CD8-positive, alpha-beta memory T cell (primary cell): ENCODE data around the gene TDRD12. TPM values are rescaled to one million over a fixed set of nuclear protein-coding genes. Genes with fewer than 3 reads are reported as not detected.
A peak's percentile ranks its signal among the peaks of the same experiment; 100 is the strongest.

Experiments
- CTCF ChIA-PET: fragments of 350-600 bp; sonication (Branson Sonifier 250); formaldehyde crosslinking; loops from one replicate; lab custom pipeline; 2021; ENCODE audit warnings: antibody characterized with exemption; lab: Charles Lee
- POLR2A ChIA-PET: fragments of 350-600 bp; sonication (Branson Sonifier 250); formaldehyde crosslinking; loops from one replicate; lab custom pipeline; 2021; ENCODE audit warnings: antibody characterized with exemption; lab: Charles Lee
- DNase-seq, 5 donors: peaks; one replicate each; pipeline versions ENCODE4 v3.0.0 to v3.0.0-alpha.2; 2020 to 2022; ENCODE audit warnings: mixed read lengths in 1 of 5
- H3K27ac ChIP-seq: one replicate; pipeline ENCODE4 v1.7.0; 2013; ENCODE audit warnings: low read depth, mild to moderate bottlenecking, low read length, moderate library complexity
- H3K27me3 ChIP-seq: 2 replicates; pipeline ENCODE4 v1.7.0; 2013; ENCODE audit warnings: low read length, mild to moderate bottlenecking; ENCODE audit not compliant: insufficient read depth, poor library complexity, severe bottlenecking
- H3K36me3 ChIP-seq: 2 replicates; pipeline ENCODE4 v1.7.0; 2013; ENCODE audit warnings: mild to moderate bottlenecking, low read length, moderate library complexity; ENCODE audit not compliant: insufficient read depth
- H3K4me1 ChIP-seq: 2 replicates; pipeline ENCODE4 v1.7.0; 2013; ENCODE audit warnings: mild to moderate bottlenecking, low read length, moderate library complexity; ENCODE audit not compliant: insufficient read depth
- H3K4me3 ChIP-seq: 2 replicates; pipeline ENCODE4 v1.7.0; 2013; ENCODE audit warnings: mild to moderate bottlenecking, low read length
- H3K9me3 ChIP-seq: 2 replicates; pipeline ENCODE4 v1.7.0; 2013; ENCODE audit warnings: mild to moderate bottlenecking, low read length
- H3K27ac Mint-ChIP-seq, 8 donors: one replicate each; pipeline ENCODE4 v1.8.0; 2020 to 2021; ENCODE audit warnings: mixed read lengths in 8 of 8, mild to moderate bottlenecking in 6 of 8, inconsistent platforms in 3 of 8, moderate library complexity in 3 of 8
- H3K27me3 Mint-ChIP-seq, 2 donors: one replicate each; pipeline ENCODE4 v1.8.0; 2020 to 2021; ENCODE audit warnings: mixed read lengths in 2 of 2, mild to moderate bottlenecking in 1 of 2, moderate library complexity in 1 of 2
- H3K36me3 Mint-ChIP-seq, 3 donors: one replicate each; pipeline ENCODE4 v1.8.0; 2020 to 2021; ENCODE audit warnings: mixed read lengths in 3 of 3, inconsistent platforms in 1 of 3, mild to moderate bottlenecking in 1 of 3
- H3K4me1 Mint-ChIP-seq, 3 donors: one replicate each; pipeline ENCODE4 v1.8.0; 2020 to 2021; ENCODE audit warnings: mixed read lengths in 3 of 3, inconsistent platforms in 1 of 3, mild to moderate bottlenecking in 1 of 3
- H3K4me3 Mint-ChIP-seq, 7 donors: one replicate each; pipeline ENCODE4 v1.8.0; 2020 to 2021; ENCODE audit warnings: mixed read lengths in 7 of 7, mild to moderate bottlenecking in 6 of 7, moderate library complexity in 4 of 7, inconsistent platforms in 2 of 7
- H3K9me3 Mint-ChIP-seq, 5 donors: one replicate each; pipeline ENCODE4 v1.8.0; 2020 to 2022; ENCODE audit warnings: mixed read lengths in 5 of 5, mild to moderate bottlenecking in 3 of 5, moderate library complexity in 2 of 5, inconsistent platforms in 1 of 5
- polyA plus RNA-seq: library from polyadenylated mRNA; unstranded; fragments of 300-500 nt; fragmentation: Illumina TruSeq; gene quantifications from one replicate; pipeline ENCODE4 v1.2.3, GENCODE V29; 2021
- total RNA-seq, 2 experiments: library from RNA; stranded (reverse); gene quantifications; one replicate each; pipeline ENCODE4 v1.2.3, GENCODE V29; 2021

The TDRD12 gene
- total and polyA plus RNA-seq, 3 experiments from 2014 or later: 0.15 to 0.21 (median 0.20) TPM

- Mint-ChIP-seq H3K27me3 (peaks cover 0 to 9% of the 10 kb centered on the region in 2 donors), H3K4me3 (no peak overlapping the region), H3K27ac (peak overlapping the region in 1 of 8 donors; percentile 79), H3K36me3 (peaks cover 0 to 8% (median 0%) of the 10 kb centered on the region in 3 donors), H3K9me3 (peaks cover 0 to 2% (median 0%) of the 10 kb centered on the region in 5 donors), H3K4me1 (peaks cover 15 to 25% (median 22%) of the 10 kb centered on the region in 3 donors)
- no peak overlapping the region for H3K27ac ChIP-seq
- CTCF ChIA-PET: no interaction called here
- no peaks in the 10 kb centered on the region for H3K9me3 ChIP-seq
- H3K4me1 ChIP-seq: peaks cover 7% of the 10 kb centered on the region
- no peak overlapping the region for H3K4me3 ChIP-seq
- POLR2A ChIA-PET: no interaction called here
- H3K36me3 ChIP-seq: no peaks in the 10 kb centered on the region
- no peaks in the 10 kb centered on the region for H3K27me3 ChIP-seq
- DNase-seq: no peak
These were observed 94.4 kb downstream of the TDRD12 start for GRCh38 chr19:32813862-32814425.

- peaks cover 0 to 3% (median 0%) of the 10 kb centered on the region in 3 donors for H3K36me3 Mint-ChIP-seq
- CTCF ChIA-PET: no interaction called here
- Histone ChIP-seq H3K36me3 (no peaks in the 10 kb centered on the region), H3K9me3 (no peaks in the 10 kb centered on the region), H3K27me3 (no peaks in the 10 kb centered on the region), H3K4me1 (no peaks in the 10 kb centered on the region), H3K27ac (no peak overlapping the region), H3K4me3 (no peak overlapping the region)
- peaks cover 0 to 8% of the 10 kb centered on the region in 2 donors for H3K27me3 Mint-ChIP-seq
- no peak overlapping the region for H3K4me3 Mint-ChIP-seq
- peak overlapping the region in 1 of 8 donors; percentile 18 for H3K27ac Mint-ChIP-seq
- H3K9me3 Mint-ChIP-seq: no peaks in the 10 kb centered on the region
- POLR2A ChIA-PET: no interaction called here
- no peak for DNase-seq
- peaks cover 12 to 22% (median 18%) of the 10 kb centered on the region in 3 donors for H3K4me1 Mint-ChIP-seq
These were observed 95.1 kb downstream of the TDRD12 start for GRCh38 chr19:32814624-32815023.

GRCh38 chr19:32816555-32817099, 97.1 kb downstream of the TDRD12 start:
- no peak for DNase-seq
- Mint-ChIP-seq H3K36me3 (peaks cover 0 to 2% (median 0%) of the 10 kb centered on the region in 3 donors), H3K27ac (no peak overlapping the region), H3K27me3 (peaks cover 5 to 6% of the 10 kb centered on the region in 2 donors), H3K4me1 (peaks cover 14 to 25% (median 21%) of the 10 kb centered on the region in 3 donors), H3K9me3 (no peaks in the 10 kb centered on the region), H3K4me3 (no peak overlapping the region)
- Histone ChIP-seq H3K9me3 (no peaks in the 10 kb centered on the region), H3K4me1 (no peaks in the 10 kb centered on the region), H3K4me3 (no peak overlapping the region), H3K27me3 (no peaks in the 10 kb centered on the region), H3K36me3 (no peaks in the 10 kb centered on the region), H3K27ac (no peak overlapping the region)
- ChIA-PET CTCF (no interaction called here), POLR2A (no interaction called here)

- no peak overlapping the region for H3K4me3 Mint-ChIP-seq
- DNase-seq: no peak
- H3K27ac Mint-ChIP-seq: peak overlapping the region in 1 of 8 donors; percentile 42
- peaks cover 0 to 1% (median 0%) of the 10 kb centered on the region in 3 donors for H3K36me3 Mint-ChIP-seq
- Histone ChIP-seq H3K9me3 (no peaks in the 10 kb centered on the region), H3K27ac (no peak overlapping the region), H3K4me1 (no peaks in the 10 kb centered on the region), H3K4me3 (no peak overlapping the region), H3K27me3 (no peaks in the 10 kb centered on the region), H3K36me3 (no peaks in the 10 kb centered on the region)
- no peaks in the 10 kb centered on the region for H3K9me3 Mint-ChIP-seq
- peaks cover 14 to 25% (median 23%) of the 10 kb centered on the region in 3 donors for H3K4me1 Mint-ChIP-seq
- POLR2A ChIA-PET: no interaction called here
- CTCF ChIA-PET: no interaction called here
- peaks cover 5 to 7% of the 10 kb centered on the region in 2 donors for H3K27me3 Mint-ChIP-seq
These were observed 98.3 kb downstream of the TDRD12 start for GRCh38 chr19:32817569-32818476.

- DNase-seq: no peak
- H3K27me3 ChIP-seq: no peaks in the 10 kb centered on the region
- no peak overlapping the region for H3K4me3 Mint-ChIP-seq
- H3K9me3 Mint-ChIP-seq: no peaks in the 10 kb centered on the region
- peaks cover 14 to 25% (median 23%) of the 10 kb centered on the region in 3 donors for H3K4me1 Mint-ChIP-seq
- H3K36me3 ChIP-seq: no peaks in the 10 kb centered on the region
- peaks cover 0 to 1% (median 0%) of the 10 kb centered on the region in 3 donors for H3K36me3 Mint-ChIP-seq
- H3K27me3 Mint-ChIP-seq: peaks cover 6 to 10% of the 10 kb centered on the region in 2 donors
- ChIA-PET POLR2A (no interaction called here), CTCF (no interaction called here)
- H3K9me3 ChIP-seq: no peaks in the 10 kb centered on the region
- no peak overlapping the region for H3K4me3 ChIP-seq
- H3K4me1 ChIP-seq: no peaks in the 10 kb centered on the region
- no peak overlapping the region for H3K27ac ChIP-seq
- H3K27ac Mint-ChIP-seq: peak overlapping the region in 1 of 8 donors; percentile 64
These were observed 99.0 kb downstream of the TDRD12 start for GRCh38 chr19:32818536-32818935.

- no peak for DNase-seq
- Mint-ChIP-seq H3K36me3 (peaks cover 0 to 1% (median 0%) of the 10 kb centered on the region in 3 donors), H3K4me1 (peaks cover 9 to 17% (median 17%) of the 10 kb centered on the region in 3 donors), H3K4me3 (no peak overlapping the region), H3K27me3 (peaks cover 8 to 11% of the 10 kb centered on the region in 2 donors), H3K27ac (peak overlapping the region in 2 of 8 donors; percentile 17 to 89), H3K9me3 (no peaks in the 10 kb centered on the region)
- Histone ChIP-seq H3K27me3 (no peaks in the 10 kb centered on the region), H3K27ac (no peak overlapping the region), H3K4me1 (no peaks in the 10 kb centered on the region), H3K36me3 (no peaks in the 10 kb centered on the region), H3K4me3 (no peak overlapping the region), H3K9me3 (no peaks in the 10 kb centered on the region)
- ChIA-PET POLR2A (no interaction called here), CTCF (no interaction called here)
These were observed 100.1 kb downstream of the TDRD12 start for GRCh38 chr19:32819419-32820400.

- POLR2A ChIA-PET: no interaction called here
- peaks cover 0 to 2% (median 0%) of the 10 kb centered on the region in 3 donors for H3K36me3 Mint-ChIP-seq
- H3K27ac Mint-ChIP-seq: no peak overlapping the region
- no peaks in the 10 kb centered on the region for H3K9me3 ChIP-seq
- no peaks in the 10 kb centered on the region for H3K36me3 ChIP-seq
- H3K27me3 ChIP-seq: no peaks in the 10 kb centered on the region
- peaks cover 12 to 17% (median 17%) of the 10 kb centered on the region in 3 donors for H3K4me1 Mint-ChIP-seq
- H3K4me3 ChIP-seq: no peak overlapping the region
- H3K9me3 Mint-ChIP-seq: no peaks in the 10 kb centered on the region
- no peak overlapping the region for H3K4me3 Mint-ChIP-seq
- CTCF ChIA-PET: no interaction called here
- H3K27ac ChIP-seq: no peak overlapping the region
- H3K4me1 ChIP-seq: no peaks in the 10 kb centered on the region
- H3K27me3 Mint-ChIP-seq: peaks cover 6 to 16% of the 10 kb centered on the region in 2 donors
- DNase-seq: no peak
These were observed 103.6 kb downstream of the TDRD12 start for GRCh38 chr19:32822916-32823746.
